Measurements from ENCODE around the gene BIN1. TPM values are rescaled to one million over a fixed set of nuclear protein-coding genes. Genes with fewer than 3 reads are reported as not detected.

Gene BIN1
- total RNA-seq, 1 donor from 2014 or later = 33.4 TPM

- peaks cover under 1% of the 10 kb centered on the region for H3K4me1 ChIP-seq
Observed at GRCh38 chr2:127102521-127103242, 4.3 kb downstream of the BIN1 start.

GRCh38 chr2:127101756-127102477 lies 5.0 kb downstream of the BIN1 start:
- no peak for DNase-seq
- no peak for ATAC-seq

More at GRCh38 chr2:127102521-127103242, 4.3 kb downstream of the BIN1 start:
- Histone ChIP-seq H3K36me3 (no peaks in the 10 kb centered on the region), H3K4me3 (no peak overlapping the region), H3K9me3 (no peaks in the 10 kb centered on the region), H3K27ac (no peak overlapping the region), H3K27me3 (no peaks in the 10 kb centered on the region)
- intact Hi-C loops (cut with DNase I) = no loop called here
- no peak for DNase-seq
- no peak for ATAC-seq
- TF ChIP-seq CTCF (IDR thresholded peaks at IDR 0.05) = no peak

GRCh38 chr2:127101048-127101611 lies 5.8 kb downstream of the BIN1 start:
- H3K27ac ChIP-seq = no peak overlapping the region
- no peaks in the 10 kb centered on the region for H3K9me3 ChIP-seq
- intact Hi-C loops (cut with DNase I) = no loop called here
- DNase-seq (peak; percentile 31), ATAC-seq (no peak)
- no peak for TF ChIP-seq CTCF (IDR thresholded peaks at IDR 0.05)
- no peak overlapping the region for H3K4me3 ChIP-seq
- H3K27me3 ChIP-seq = no peaks in the 10 kb centered on the region
- no peaks in the 10 kb centered on the region for H3K36me3 ChIP-seq
- H3K4me1 ChIP-seq = no peaks in the 10 kb centered on the region

More at GRCh38 chr2:127101756-127102477, 5.0 kb downstream of the BIN1 start:
- H3K4me1 ChIP-seq = no peaks in the 10 kb centered on the region
- no peak for TF ChIP-seq CTCF (IDR thresholded peaks at IDR 0.05)
- no peaks in the 10 kb centered on the region for H3K36me3 ChIP-seq
- H3K27me3 ChIP-seq = no peaks in the 10 kb centered on the region
- intact Hi-C loops (cut with DNase I) = no loop called here
- no peak overlapping the region for H3K27ac ChIP-seq
- H3K4me3 ChIP-seq = no peak overlapping the region
- no peaks in the 10 kb centered on the region for H3K9me3 ChIP-seq

GRCh38 chr2:127100251-127101047 lies 6.5 kb downstream of the BIN1 start:
- peak; percentile 61 for DNase-seq
- H3K27me3 ChIP-seq = no peaks in the 10 kb centered on the region
- no peaks in the 10 kb centered on the region for H3K9me3 ChIP-seq
- intact Hi-C loops (cut with DNase I) = no loop called here
- H3K4me1 ChIP-seq = no peaks in the 10 kb centered on the region
- ATAC-seq = peak; percentile 27
- TF ChIP-seq CTCF (IDR thresholded peaks at IDR 0.05) = no peak
- no peak overlapping the region for H3K27ac ChIP-seq
- H3K36me3 ChIP-seq = no peaks in the 10 kb centered on the region
- no peak overlapping the region for H3K4me3 ChIP-seq

GRCh38 chr2:127098711-127099110 lies 8.2 kb downstream of the BIN1 start:
- TF ChIP-seq CTCF (IDR thresholded peaks at IDR 0.05) = no peak
- H3K36me3 ChIP-seq = no peaks in the 10 kb centered on the region
- H3K9me3 ChIP-seq = no peaks in the 10 kb centered on the region
- peaks cover 14% of the 10 kb centered on the region for H3K4me1 ChIP-seq
- no peaks in the 10 kb centered on the region for H3K27me3 ChIP-seq
- DNase-seq (peak; percentile 60), ATAC-seq (no peak)
- intact Hi-C loops (cut with DNase I) = no loop called here
- no peak overlapping the region for H3K27ac ChIP-seq
- H3K4me3 ChIP-seq = no peak overlapping the region
